ENCODE measurements around the gene GGNBP2.

GRCh38 chr17:36566081-36566480, 21.4 kb downstream of the GGNBP2 start:
- TF ChIP-seq EP300 (IDR thresholded peaks at IDR 0.05): no peak
- TF ChIP-seq CTCF (IDR thresholded peaks at IDR 0.05): no peak
